ENCODE results near the gene MBP. TPM values are rescaled to one million over a fixed set of nuclear protein-coding genes. Genes with fewer than 3 reads are reported as not detected.

MBP gene
- total RNA-seq, 2 experiments from 2014 or later, result 13.5 to 28.9 TPM

- H3K27ac ChIP-seq (ENCODE audit: low read depth, low read length, poor library complexity, severe bottlenecking), result no peak overlapping the region
- POLR2A ChIA-PET, result no interaction called here
- intact Hi-C loops (cut with micrococcal nuclease; ENCODE audit: unreplicated experiment), result no loop called here
- H3K4me1 ChIP-seq (ENCODE audit: insufficient read depth, low read length, poor library complexity, severe bottlenecking), result no peaks in the 10 kb centered on the region
- no peaks in the 10 kb centered on the region for H3K79me2 ChIP-seq (ENCODE audit: insufficient read depth, low read depth, low read length)
- CTCF ChIA-PET (ENCODE audit: unreplicated experiment), result no interaction called here
- H3K9me3 ChIP-seq (ENCODE audit: low read length), result no peaks in the 10 kb centered on the region
- H4K20me1 ChIP-seq (ENCODE audit: insufficient read depth, low read length), result no peaks in the 10 kb centered on the region
- BruUV-seq (replicated peaks), result no TSS peak
- no peak for DNase-seq (ENCODE audit: low spot score)
- no peaks in the 10 kb centered on the region for H3K36me3 ChIP-seq (ENCODE audit: insufficient read depth, low read length)
- no peaks in the 10 kb centered on the region for H3K9me2 ChIP-seq (ENCODE audit: insufficient read depth, low read length)
- no peak overlapping the region for H3K4me3 ChIP-seq (ENCODE audit: low read depth, low read length, poor library complexity, severe bottlenecking)
- TF ChIP-seq EZH2phosphoT487 (IDR thresholded peaks at IDR 0.05; ENCODE audit: borderline replicate concordance, low read depth, low read length), result no peak
- TF ChIP-seq, protein P1, sequence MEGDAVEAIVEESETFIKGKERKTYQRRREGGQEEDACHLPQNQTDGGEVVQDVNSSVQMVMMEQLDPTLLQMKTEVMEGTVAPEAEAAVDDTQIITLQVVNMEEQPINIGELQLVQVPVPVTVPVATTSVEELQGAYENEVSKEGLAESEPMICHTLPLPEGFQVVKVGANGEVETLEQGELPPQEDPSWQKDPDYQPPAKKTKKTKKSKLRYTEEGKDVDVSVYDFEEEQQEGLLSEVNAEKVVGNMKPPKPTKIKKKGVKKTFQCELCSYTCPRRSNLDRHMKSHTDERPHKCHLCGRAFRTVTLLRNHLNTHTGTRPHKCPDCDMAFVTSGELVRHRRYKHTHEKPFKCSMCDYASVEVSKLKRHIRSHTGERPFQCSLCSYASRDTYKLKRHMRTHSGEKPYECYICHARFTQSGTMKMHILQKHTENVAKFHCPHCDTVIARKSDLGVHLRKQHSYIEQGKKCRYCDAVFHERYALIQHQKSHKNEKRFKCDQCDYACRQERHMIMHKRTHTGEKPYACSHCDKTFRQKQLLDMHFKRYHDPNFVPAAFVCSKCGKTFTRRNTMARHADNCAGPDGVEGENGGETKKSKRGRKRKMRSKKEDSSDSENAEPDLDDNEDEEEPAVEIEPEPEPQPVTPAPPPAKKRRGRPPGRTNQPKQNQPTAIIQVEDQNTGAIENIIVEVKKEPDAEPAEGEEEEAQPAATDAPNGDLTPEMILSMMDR (conservative IDR thresholded peaks at IDR 0.05; ENCODE audit: low read length), result no peak
- H3K4me2 ChIP-seq (ENCODE audit: low read length), result no peak overlapping the region
- no peak overlapping the region for H2AFZ ChIP-seq (ENCODE audit: low read length)
These were observed 106.7 kb downstream of the MBP start for GRCh38 chr18:77025831-77026363.

- Histone ChIP-seq H3K4me1 (ENCODE audit: insufficient read depth, low read length, poor library complexity, severe bottlenecking) (no peaks in the 10 kb centered on the region), H3K9me2 (ENCODE audit: insufficient read depth, low read length) (no peaks in the 10 kb centered on the region), H3K36me3 (ENCODE audit: insufficient read depth, low read length) (no peaks in the 10 kb centered on the region), H3K4me3 (ENCODE audit: low read depth, low read length, poor library complexity, severe bottlenecking) (no peak overlapping the region), H3K4me2 (ENCODE audit: low read length) (no peak overlapping the region), H3K27ac (ENCODE audit: low read depth, low read length, poor library complexity, severe bottlenecking) (no peak overlapping the region), H2AFZ (ENCODE audit: low read length) (no peak overlapping the region), H4K20me1 (ENCODE audit: insufficient read depth, low read length) (no peaks in the 10 kb centered on the region), H3K9me3 (ENCODE audit: low read length) (no peaks in the 10 kb centered on the region), H3K79me2 (ENCODE audit: insufficient read depth, low read depth, low read length) (no peaks in the 10 kb centered on the region)
- ChIA-PET CTCF (ENCODE audit: unreplicated experiment) (no interaction called here), POLR2A (no interaction called here)
- TF ChIP-seq EZH2phosphoT487 (IDR thresholded peaks at IDR 0.05; ENCODE audit: borderline replicate concordance, low read depth, low read length), result no peak
- TF ChIP-seq, protein P1 (conservative IDR thresholded peaks at IDR 0.05; ENCODE audit: low read length), result no peak
- BruUV-seq (replicated peaks), result no TSS peak
- intact Hi-C loops (cut with micrococcal nuclease; ENCODE audit: unreplicated experiment), result no loop called here
- DNase-seq (ENCODE audit: low spot score), result no peak
These were observed 107.5 kb downstream of the MBP start for GRCh38 chr18:77025123-77025522.

DNA sequence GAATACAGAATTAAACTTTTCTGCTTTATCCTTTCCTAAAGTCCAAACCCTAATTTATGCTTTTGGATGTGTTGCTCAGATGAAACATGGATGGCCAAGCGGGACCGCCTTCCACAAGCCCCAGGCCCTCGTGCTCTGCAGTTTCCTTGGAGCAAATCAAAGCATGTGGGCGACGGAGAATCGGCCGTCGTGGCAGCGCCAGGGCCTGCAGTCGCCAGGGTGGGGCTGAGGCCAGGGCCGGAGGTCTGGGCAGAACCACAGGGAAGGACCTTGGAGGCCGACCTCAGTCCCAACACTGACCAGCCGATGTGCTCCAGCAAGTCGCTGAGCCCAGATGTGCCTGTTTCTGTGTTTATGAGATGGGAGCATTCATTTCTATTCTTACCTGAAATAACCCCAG is 108.1 kb downstream of the MBP start:
- POLR2A ChIA-PET, result no interaction called here
- intact Hi-C loops (cut with micrococcal nuclease; ENCODE audit: unreplicated experiment), result no loop called here
- Histone ChIP-seq H3K9me3 (ENCODE audit: low read length) (no peaks in the 10 kb centered on the region), H3K9me2 (ENCODE audit: insufficient read depth, low read length) (no peaks in the 10 kb centered on the region), H3K27ac (ENCODE audit: low read depth, low read length, poor library complexity, severe bottlenecking) (no peak overlapping the region), H2AFZ (ENCODE audit: low read length) (no peak overlapping the region), H4K20me1 (ENCODE audit: insufficient read depth, low read length) (no peaks in the 10 kb centered on the region), H3K79me2 (ENCODE audit: insufficient read depth, low read depth, low read length) (no peaks in the 10 kb centered on the region), H3K4me2 (ENCODE audit: low read length) (no peak overlapping the region), H3K4me3 (ENCODE audit: low read depth, low read length, poor library complexity, severe bottlenecking) (no peak overlapping the region), H3K4me1 (ENCODE audit: insufficient read depth, low read length, poor library complexity, severe bottlenecking) (no peaks in the 10 kb centered on the region), H3K36me3 (ENCODE audit: insufficient read depth, low read length) (no peaks in the 10 kb centered on the region)
- CTCF ChIA-PET (ENCODE audit: unreplicated experiment), result no interaction called here
- no TSS peak for BruUV-seq (replicated peaks)
- TF ChIP-seq EZH2phosphoT487 (IDR thresholded peaks at IDR 0.05; ENCODE audit: borderline replicate concordance, low read depth, low read length), result no peak
- TF ChIP-seq, protein P1 (conservative IDR thresholded peaks at IDR 0.05; ENCODE audit: low read length), result no peak
- no peak for DNase-seq (ENCODE audit: low spot score)

All from OCI-LY7 (cell line).